Endothelial cell (in vitro differentiated cells): ENCODE results near the gene PPP1R14B. TPM values are rescaled to one million over a fixed set of nuclear protein-coding genes. Genes with fewer than 3 reads are reported as not detected.
A peak's percentile ranks its signal among the peaks of the same experiment; 100 is the strongest.
"Not testable (repeated sequence)": the region's sequence is repeated elsewhere in the genome, so short reads cannot be mapped to it uniquely, and the experiment has no call there.

Experiments used
- DNase-seq: peaks from one replicate; pipeline ENCODE4 v3.0.0; 2021; ENCODE audit warnings: low spot score
- H3K27ac Mint-ChIP-seq: one replicate; pipeline ENCODE4 v1.8.0; 2021; ENCODE audit warnings: mixed read lengths, inconsistent platforms; ENCODE audit not compliant: unreplicated experiment
- H3K27me3 Mint-ChIP-seq: one replicate; pipeline ENCODE4 v1.8.0; 2021; ENCODE audit warnings: mild to moderate bottlenecking, moderate library complexity, mixed read lengths, inconsistent platforms; ENCODE audit not compliant: unreplicated experiment
- H3K36me3 Mint-ChIP-seq: one replicate; pipeline ENCODE4 v1.8.0; 2021; ENCODE audit warnings: mild to moderate bottlenecking, low read depth, mixed read lengths, inconsistent platforms; ENCODE audit not compliant: unreplicated experiment
- H3K4me1 Mint-ChIP-seq: one replicate; pipeline ENCODE4 v1.8.0; 2021; ENCODE audit warnings: mild to moderate bottlenecking, mixed read lengths, inconsistent platforms; ENCODE audit not compliant: unreplicated experiment
- H3K4me3 Mint-ChIP-seq: one replicate; pipeline ENCODE4 v1.8.0; 2021; ENCODE audit warnings: mild to moderate bottlenecking, mixed read lengths, inconsistent platforms; ENCODE audit not compliant: unreplicated experiment
- H3K9me3 Mint-ChIP-seq: one replicate; pipeline ENCODE4 v1.8.0; 2021; ENCODE audit warnings: mixed read lengths, inconsistent platforms; ENCODE audit not compliant: unreplicated experiment
- CTCF ChIP-seq: fragments of 200-600 bp; sonication (generic); IDR thresholded peaks from one replicate; pipeline ENCODE4 v1.5.0; 2021; ENCODE audit warnings: antibody characterized with exemption; ENCODE audit not compliant: unreplicated experiment
- total RNA-seq: library from RNA; stranded (reverse); fragmentation: NEBNext Ultra II Directional; extraction: Animal tissue kit (Norgen Biotek cat#: 25700); gene quantifications from one replicate; pipeline ENCODE4 v1.2.1, GENCODE V29; 2021; ENCODE audit not compliant: unreplicated experiment

PPP1R14B gene
- total RNA-seq, 1 donor from 2014 or later, result 201 TPM

DNA sequence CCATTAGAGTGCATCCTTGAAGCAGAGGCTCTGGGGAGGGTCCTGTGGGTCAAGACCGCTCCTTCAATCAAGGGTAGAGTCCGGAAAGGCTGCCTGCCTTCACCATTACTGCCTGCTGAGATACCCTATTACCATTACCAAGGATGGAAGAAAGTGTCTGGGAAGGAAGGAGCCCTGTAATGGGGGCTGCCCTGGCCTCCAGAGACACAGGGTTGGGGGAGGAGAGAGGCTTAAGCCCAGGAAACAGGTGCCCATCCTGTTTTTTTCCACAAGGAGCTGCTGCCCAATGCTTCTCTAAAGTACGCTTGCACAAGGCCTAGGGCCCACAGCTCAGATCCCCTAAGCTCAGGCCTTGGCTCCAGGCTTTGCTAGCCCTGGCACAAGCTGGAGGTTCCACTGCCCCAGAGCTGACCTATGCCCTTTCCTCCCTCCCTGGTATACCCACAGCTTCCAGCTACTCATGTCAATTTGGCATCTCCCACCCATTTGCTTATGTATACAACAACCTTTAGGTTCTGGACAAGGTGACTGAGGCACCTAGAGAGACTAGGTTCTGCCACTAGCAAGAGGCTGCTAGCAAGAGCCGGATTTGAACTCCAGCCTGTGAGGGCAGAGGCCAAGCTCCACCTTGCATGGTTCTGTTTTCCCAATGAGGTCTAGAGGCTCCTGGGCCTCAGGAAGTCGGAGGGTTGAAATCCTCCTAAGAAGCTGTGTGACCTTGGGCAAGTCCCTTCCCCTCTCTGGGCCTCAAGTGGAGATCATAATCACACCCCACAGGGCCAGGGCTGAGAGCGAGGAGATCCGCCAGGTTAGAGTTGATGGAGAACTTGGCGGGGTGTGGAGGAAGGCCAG lies 3.0 kb upstream of the PPP1R14B start:
- no peak for DNase-seq
- H3K9me3 Mint-ChIP-seq, result no peaks in the 10 kb centered on the region
- H3K4me1 Mint-ChIP-seq, result peaks cover 32% of the 10 kb centered on the region
- H3K36me3 Mint-ChIP-seq, result peaks cover 4% of the 10 kb centered on the region
- H3K27ac Mint-ChIP-seq, result peak overlapping the region; percentile 57
- TF ChIP-seq CTCF, result no peak
- peaks cover 10% of the 10 kb centered on the region for H3K27me3 Mint-ChIP-seq
- peak overlapping the region; percentile 69 for H3K4me3 Mint-ChIP-seq

DNA sequence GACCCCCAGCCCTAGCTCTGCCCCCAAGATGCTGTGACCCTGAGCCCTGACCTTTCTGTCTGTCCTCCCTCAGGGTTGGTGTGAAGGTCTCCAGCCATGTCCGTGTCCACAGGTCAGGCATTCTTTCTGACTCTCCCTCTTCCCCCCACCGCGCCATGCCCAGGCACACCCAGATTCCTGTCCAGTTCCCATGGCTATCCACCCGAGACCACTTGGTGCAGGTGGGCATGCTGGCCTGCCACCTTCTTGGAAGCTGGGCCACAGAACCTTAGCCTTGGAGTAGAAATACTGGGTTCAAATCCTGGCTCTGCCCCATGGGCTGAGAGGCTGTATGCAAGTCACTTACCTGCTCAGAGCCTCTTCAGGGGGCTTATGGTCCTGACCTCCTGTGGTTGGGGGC lies 2.3 kb upstream of the PPP1R14B start:
- Mint-ChIP-seq H3K4me3 (no peak overlapping the region), H3K27ac (peak overlapping the region; percentile 36), H3K9me3 (no peaks in the 10 kb centered on the region), H3K27me3 (peaks cover 10% of the 10 kb centered on the region), H3K36me3 (peaks cover 4% of the 10 kb centered on the region), H3K4me1 (peaks cover 31% of the 10 kb centered on the region)
- DNase-seq, result no peak
- TF ChIP-seq CTCF, result no peak

GRCh38 chr11:64248578-64248977 lies 1.8 kb upstream of the PPP1R14B start:
- H3K27me3 Mint-ChIP-seq, result peaks cover 6% of the 10 kb centered on the region
- no peak for DNase-seq
- H3K4me1 Mint-ChIP-seq, result peaks cover 26% of the 10 kb centered on the region
- peak overlapping the region; percentile 86 for H3K4me3 Mint-ChIP-seq
- TF ChIP-seq CTCF, result no peak
- no peaks in the 10 kb centered on the region for H3K9me3 Mint-ChIP-seq
- peak overlapping the region; percentile 36 for H3K27ac Mint-ChIP-seq
- peaks cover 7% of the 10 kb centered on the region for H3K36me3 Mint-ChIP-seq

- Mint-ChIP-seq H3K9me3 (no peaks in the 10 kb centered on the region), H3K4me3 (peak overlapping the region; percentile 86), H3K27ac (peak overlapping the region; percentile 85), H3K27me3 (peaks cover 7% of the 10 kb centered on the region), H3K36me3 (peaks cover 11% of the 10 kb centered on the region), H3K4me1 (peaks cover 26% of the 10 kb centered on the region)
- DNase-seq, result no peak
- TF ChIP-seq CTCF, result no peak
Observed at GRCh38 chr11:64247729-64248531, 1.2 kb upstream of the PPP1R14B start.

- DNase-seq, H3K9me3 Mint-ChIP-seq, H3K27ac Mint-ChIP-seq, H3K4me3 Mint-ChIP-seq, H3K27me3 Mint-ChIP-seq: not testable (repeated sequence)
- Mint-ChIP-seq H3K36me3 (peaks cover 11% of the 10 kb centered on the region), H3K4me1 (peaks cover 22% of the 10 kb centered on the region)
Observed at GRCh38 chr11:64246621-64246870, 197 bp downstream of the PPP1R14B start.
